H9 (cell line): ENCODE data around the gene CLEC4G. TPM values are rescaled to one million over a fixed set of nuclear protein-coding genes. Genes with fewer than 3 reads are reported as not detected.

ENCODE experiments used
- DNase-seq: peaks from one replicate; pipeline ENCODE4 v3.0.0-alpha.2; 2017
- H2AFZ ChIP-seq: one replicate; pipeline ENCODE4 v1.6.1; 2013; ENCODE audit warnings: mild to moderate bottlenecking, low read length, control low read depth, moderate library complexity
- H2AK5ac ChIP-seq: 2 replicates; pipeline ENCODE4 v1.6.1; 2013; ENCODE audit warnings: low read length, control low read depth, mixed read lengths; ENCODE audit not compliant: insufficient read length
- H2BK120ac ChIP-seq: one replicate; pipeline ENCODE4 v1.6.1; 2013; ENCODE audit warnings: low read depth, mild to moderate bottlenecking, low read length, control low read depth, inconsistent platforms; ENCODE audit not compliant: poor library complexity, severe bottlenecking
- H2BK12ac ChIP-seq: 2 replicates; pipeline ENCODE4 v1.6.1; 2013; ENCODE audit warnings: low read length, control low read depth, mixed read lengths, low read depth; ENCODE audit not compliant: insufficient read length
- H2BK15ac ChIP-seq: 2 replicates; pipeline ENCODE4 v1.6.1; 2013; ENCODE audit warnings: low read depth, low read length, control low read depth
- H2BK20ac ChIP-seq: one replicate; pipeline ENCODE4 v1.6.1; 2013; ENCODE audit warnings: low read depth, mild to moderate bottlenecking, low read length, control low read depth, inconsistent platforms; ENCODE audit not compliant: poor library complexity, severe bottlenecking
- H2BK5ac ChIP-seq: 2 replicates; pipeline ENCODE4 v1.6.1; 2013; ENCODE audit warnings: low read length, control low read depth, mixed read lengths; ENCODE audit not compliant: insufficient read length
- H3K14ac ChIP-seq: 2 replicates; pipeline ENCODE4 v1.6.1; 2013; ENCODE audit warnings: low read length, control low read depth; ENCODE audit not compliant: insufficient read depth
- H3K18ac ChIP-seq: 2 replicates; pipeline ENCODE4 v1.6.1; 2013; ENCODE audit warnings: low read depth, mild to moderate bottlenecking, mixed read lengths, low read length, control low read depth; ENCODE audit not compliant: insufficient read length
- H3K23ac ChIP-seq: 2 replicates; pipeline ENCODE4 v1.6.1; 2013; ENCODE audit warnings: low read length, control low read depth, mixed read lengths, low read depth; ENCODE audit not compliant: insufficient read length
- H3K23me2 ChIP-seq: 2 replicates; pipeline ENCODE4 v1.6.1; 2013; ENCODE audit warnings: low read depth, mild to moderate bottlenecking, mixed read lengths, low read length, control low read depth; ENCODE audit not compliant: insufficient read length, poor library complexity, severe bottlenecking
- H3K27ac ChIP-seq: 2 replicates; pipeline ENCODE4 v1.5.1; 2013; ENCODE audit warnings: low read length, control low read depth, mixed read lengths, low read depth; ENCODE audit not compliant: insufficient read length
- H3K27me3 ChIP-seq: 2 replicates; pipeline ENCODE4 v1.6.1; 2013; ENCODE audit warnings: low read length, control low read depth, inconsistent platforms; ENCODE audit not compliant: insufficient read depth
- H3K4ac ChIP-seq: 2 replicates; pipeline ENCODE4 v1.6.1; 2013; ENCODE audit warnings: low read depth, mild to moderate bottlenecking, control low read depth, inconsistent platforms, low read length, moderate library complexity
- H3K4me1 ChIP-seq: 2 replicates; pipeline ENCODE4 v1.6.1; 2013; ENCODE audit warnings: low read length, control low read depth, inconsistent platforms; ENCODE audit not compliant: insufficient read depth
- H3K4me2 ChIP-seq: 2 replicates; pipeline ENCODE4 v1.6.1; 2013; ENCODE audit warnings: low read length, control low read depth, mixed read lengths; ENCODE audit not compliant: insufficient read length, insufficient read depth
- H3K56ac ChIP-seq: 2 replicates; pipeline ENCODE4 v1.6.1; 2013; ENCODE audit warnings: low read depth, mild to moderate bottlenecking, mixed read lengths, low read length, control low read depth; ENCODE audit not compliant: insufficient read length
- H3K79me1 ChIP-seq: 2 replicates; pipeline ENCODE4 v1.6.1; 2013; ENCODE audit warnings: low read depth, mild to moderate bottlenecking, moderate library complexity, low read length, control low read depth, inconsistent platforms; ENCODE audit not compliant: insufficient read depth, poor library complexity, severe bottlenecking
- H3K79me2 ChIP-seq: 2 replicates; pipeline ENCODE4 v1.6.1; 2013; ENCODE audit warnings: low read length, control low read depth, inconsistent platforms; ENCODE audit not compliant: insufficient read depth
- H3K9ac ChIP-seq: 2 replicates; pipeline ENCODE4 v1.6.1; 2013; ENCODE audit warnings: low read length, control low read depth, mixed read lengths; ENCODE audit not compliant: insufficient read length; ENCODE audit errors: extremely low read depth
- H3K9me3 ChIP-seq: one replicate; pipeline ENCODE4 v1.6.1; 2013; ENCODE audit warnings: low read depth, low read length, inconsistent platforms; ENCODE audit not compliant: control insufficient read depth
- H3T11ph ChIP-seq: one replicate; pipeline ENCODE4 v1.6.1; 2013; ENCODE audit warnings: mild to moderate bottlenecking, low read length, control low read depth, inconsistent platforms
- H4K20me1 ChIP-seq: one replicate; pipeline ENCODE4 v1.6.1; 2013; ENCODE audit not compliant: control insufficient read depth, insufficient read length, insufficient read depth
- H4K5ac ChIP-seq: 2 replicates; pipeline ENCODE4 v1.6.1; 2013; ENCODE audit warnings: low read depth, mild to moderate bottlenecking, mixed read lengths, low read length, control low read depth; ENCODE audit not compliant: insufficient read length
- H4K8ac ChIP-seq: replicated peaks from 2 replicates; pipeline ENCODE4 v1.6.1; 2013; ENCODE audit warnings: low read length, control low read depth, mixed read lengths, low read depth; ENCODE audit not compliant: insufficient read length
- H4K91ac ChIP-seq: 2 replicates; pipeline ENCODE4 v1.6.1; 2013; ENCODE audit warnings: low read depth, mild to moderate bottlenecking, moderate library complexity, mixed read lengths, low read length, control low read depth; ENCODE audit not compliant: insufficient read length
- H3K27ac Mint-ChIP-seq, 3 experiments: 2 replicates in 2 of 3; 3 replicates in 1 of 3; pipeline ENCODE4 v1.8.0; 2020 to 2021; ENCODE audit warnings: mixed read lengths in 3 of 3, mild to moderate bottlenecking in 1 of 3, moderate library complexity in 1 of 3
- H3K27me3 Mint-ChIP-seq: 2 replicates; pipeline ENCODE4 v1.8.0; 2021; ENCODE audit warnings: low read depth, mild to moderate bottlenecking, moderate library complexity, mixed read lengths
- H3K36me3 Mint-ChIP-seq, 3 experiments: 2 replicates in 2 of 3; 3 replicates in 1 of 3; pipeline ENCODE4 v1.8.0; 2020 to 2021; ENCODE audit warnings: low read depth in 3 of 3, mixed read lengths in 3 of 3; ENCODE audit not compliant: insufficient read depth in 1 of 3
- H3K4me1 Mint-ChIP-seq, 2 experiments: 2 replicates each; pipeline ENCODE4 v1.8.0; 2020; ENCODE audit warnings: mixed read lengths in 2 of 2
- H3K4me3 Mint-ChIP-seq, 2 experiments: 2 replicates in 1 of 2; 3 replicates in 1 of 2; pipeline ENCODE4 v1.8.0; 2020 to 2021; ENCODE audit warnings: mild to moderate bottlenecking in 2 of 2, mixed read lengths in 2 of 2, moderate library complexity in 1 of 2
- H3K9me3 Mint-ChIP-seq, 2 experiments: 2 replicates in 1 of 2; 3 replicates in 1 of 2; pipeline ENCODE4 v1.8.0; 2020; ENCODE audit warnings: mild to moderate bottlenecking in 2 of 2, mixed read lengths in 2 of 2, moderate library complexity in 1 of 2
- WGBS: extraction: QIAGEN DNeasy Blood & Tissue Kit; methylation state at CpG from one replicate; pipeline ENCODE4 v1.1.7; 2013; ENCODE audit warnings: missing lambda C conversion rate, low lambda C conversion rate, mixed read lengths; ENCODE audit not compliant: insufficient read length; ENCODE audit errors: extremely low coverage; 5-methylcytosine and 5-hydroxymethylcytosine counted together
- total RNA-seq: library from RNA; stranded (reverse); gene quantifications from 2 replicates; pipeline ENCODE4 v1.2.1, GENCODE V29; 2021
- TF ChIP-seq, protein P1 (sequence below): fragments of 200-600 bp; sonication (generic); conservative IDR thresholded peaks from 3 replicates; pipeline ENCODE4 v1.8.0; 2021; ENCODE audit warnings: antibody characterized with exemption, mild to moderate bottlenecking

The CLEC4G gene
- total RNA-seq, 1 experiment from 2014 or later, result not detected

GRCh38 chr19:7699003-7699402 lies 32.9 kb downstream of the CLEC4G start:
- Histone ChIP-seq H3K18ac (no peak overlapping the region), H4K91ac (no peak overlapping the region), H3K4me2 (no peak overlapping the region), H2AK5ac (no peak overlapping the region), H2BK15ac (no peak overlapping the region), H3K27ac (no peak overlapping the region), H2BK5ac (no peak overlapping the region), H3K23me2 (no peaks in the 10 kb centered on the region), H4K20me1 (no peaks in the 10 kb centered on the region), H2BK120ac (no peak overlapping the region), H3T11ph (no peak overlapping the region), H2BK20ac (no peak overlapping the region), H3K56ac (no peak overlapping the region), H3K4me1 (no peaks in the 10 kb centered on the region; the same call in 1 of the 2 replicates), H3K14ac (peak overlapping the region; percentile 63; the same call in 1 of the 2 replicates), H2BK12ac (no peak overlapping the region), H2AFZ (no peak overlapping the region), H3K27me3 (no peaks in the 10 kb centered on the region), H3K23ac (no peak overlapping the region), H3K79me1 (no peaks in the 10 kb centered on the region), H4K8ac (no peak overlapping the region), H3K9me3 (no peaks in the 10 kb centered on the region), H3K79me2 (no peaks in the 10 kb centered on the region), H3K4ac (no peak overlapping the region), H4K5ac (no peak overlapping the region), H3K9ac (no peak overlapping the region)
- TF ChIP-seq, protein P1, sequence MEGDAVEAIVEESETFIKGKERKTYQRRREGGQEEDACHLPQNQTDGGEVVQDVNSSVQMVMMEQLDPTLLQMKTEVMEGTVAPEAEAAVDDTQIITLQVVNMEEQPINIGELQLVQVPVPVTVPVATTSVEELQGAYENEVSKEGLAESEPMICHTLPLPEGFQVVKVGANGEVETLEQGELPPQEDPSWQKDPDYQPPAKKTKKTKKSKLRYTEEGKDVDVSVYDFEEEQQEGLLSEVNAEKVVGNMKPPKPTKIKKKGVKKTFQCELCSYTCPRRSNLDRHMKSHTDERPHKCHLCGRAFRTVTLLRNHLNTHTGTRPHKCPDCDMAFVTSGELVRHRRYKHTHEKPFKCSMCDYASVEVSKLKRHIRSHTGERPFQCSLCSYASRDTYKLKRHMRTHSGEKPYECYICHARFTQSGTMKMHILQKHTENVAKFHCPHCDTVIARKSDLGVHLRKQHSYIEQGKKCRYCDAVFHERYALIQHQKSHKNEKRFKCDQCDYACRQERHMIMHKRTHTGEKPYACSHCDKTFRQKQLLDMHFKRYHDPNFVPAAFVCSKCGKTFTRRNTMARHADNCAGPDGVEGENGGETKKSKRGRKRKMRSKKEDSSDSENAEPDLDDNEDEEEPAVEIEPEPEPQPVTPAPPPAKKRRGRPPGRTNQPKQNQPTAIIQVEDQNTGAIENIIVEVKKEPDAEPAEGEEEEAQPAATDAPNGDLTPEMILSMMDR, result no peak
- Mint-ChIP-seq H3K9me3 (no peaks in the 10 kb centered on the region), H3K4me3 (no peak overlapping the region), H3K4me1 (peaks cover 8 to 28% of the 10 kb centered on the region in 2 experiments), H3K36me3 (no peaks in the 10 kb centered on the region; a peak in 1 of 7 replicates), H3K27ac (no peak overlapping the region; a peak in 1 of 7 replicates), H3K27me3 (peaks cover 66% of the 10 kb centered on the region)
- no peak for DNase-seq
- WGBS, result no CpG with 5 or more reads among the region's 2 CpGs
